OCI-LY7 (cell line): ENCODE results near the gene GPRIN2. TPM values are rescaled to one million over a fixed set of nuclear protein-coding genes. Genes with fewer than 3 reads are reported as not detected.

Experiments
- BruUV-seq: library from RNA; stranded (reverse); fragments of 400-500 nt; replicated peaks from 2 replicates; lab custom pipeline; 2021; lab: Mats Ljungman, UMichigan
- CTCF ChIA-PET: fragments of 300-600 bp; sonication (Branson Sonifier 250); formaldehyde crosslinking; loops from one replicate; lab custom pipeline; 2022; ENCODE audit warnings: antibody characterized with exemption; ENCODE audit not compliant: unreplicated experiment; lab: Charles Lee
- POLR2A ChIA-PET: fragments of 300-600 bp; sonication (Branson Sonifier 250); formaldehyde crosslinking; loops from one replicate; lab custom pipeline; 2022; ENCODE audit warnings: antibody characterized with exemption; lab: Charles Lee
- DNase-seq: peaks from one replicate; pipeline ENCODE4 v3.0.0-alpha.2; 2015; ENCODE audit warnings: low spot score
- H2AFZ ChIP-seq: fragments of 200-600 bp; sonication (generic), shearing (Covaris generic); 2 replicates; pipeline ENCODE4 v1.6.1; 2014; ENCODE audit warnings: mild to moderate bottlenecking, antibody characterized with exemption, low read length, moderate library complexity
- H3K27ac ChIP-seq: fragments of 200-600 bp; sonication (generic); 2 replicates; pipeline ENCODE4 v1.5.1; 2014; ENCODE audit warnings: mixed run types, low read depth, mild to moderate bottlenecking, moderate library complexity, low read length, inconsistent platforms; ENCODE audit not compliant: poor library complexity, severe bottlenecking
- H3K36me3 ChIP-seq: fragments of 200-600 bp; sonication (generic); 2 replicates; pipeline ENCODE4 v1.6.1; 2014; ENCODE audit warnings: mild to moderate bottlenecking, antibody characterized with exemption, low read length, moderate library complexity, mixed read lengths; ENCODE audit not compliant: insufficient read depth
- H3K4me1 ChIP-seq: fragments of 200-600 bp; sonication (generic); 2 replicates; pipeline ENCODE4 v1.5.1; 2014; ENCODE audit warnings: mild to moderate bottlenecking, low read length; ENCODE audit not compliant: insufficient read depth, poor library complexity, severe bottlenecking
- H3K4me2 ChIP-seq: fragments of 200-600 bp; sonication (generic); 2 replicates; pipeline ENCODE4 v1.6.1; 2014; ENCODE audit warnings: mild to moderate bottlenecking, low read length
- H3K4me3 ChIP-seq: fragments of 200-600 bp; sonication (generic); 2 replicates; pipeline ENCODE4 v1.5.1; 2014; ENCODE audit warnings: mild to moderate bottlenecking, low read depth, low read length; ENCODE audit not compliant: poor library complexity, severe bottlenecking
- H3K79me2 ChIP-seq: fragments of 200-600 bp; sonication (generic); 2 replicates; pipeline ENCODE4 v1.6.1; 2016; ENCODE audit warnings: low read depth, mild to moderate bottlenecking, low read length, moderate library complexity, mixed read lengths; ENCODE audit not compliant: insufficient read depth
- H3K9me2 ChIP-seq: fragments of 200-600 bp; sonication (generic); 2 replicates; pipeline ENCODE4 v1.6.1; 2016; ENCODE audit warnings: mild to moderate bottlenecking, low read length, mixed read lengths; ENCODE audit not compliant: insufficient read depth
- H3K9me3 ChIP-seq: fragments of 200-600 bp; sonication (generic); 2 replicates; pipeline ENCODE4 v1.6.1; 2014; ENCODE audit warnings: mild to moderate bottlenecking, mixed run types, low read length, mixed read lengths
- H4K20me1 ChIP-seq: fragments of 200-600 bp; sonication (generic); 2 replicates; pipeline ENCODE4 v1.6.1; 2014; ENCODE audit warnings: mild to moderate bottlenecking, antibody characterized with exemption, low read length, moderate library complexity, mixed read lengths; ENCODE audit not compliant: insufficient read depth
- CTCF ChIP-seq: fragments of 200-600 bp; sonication (generic); conservative IDR thresholded peaks from 2 replicates; pipeline ENCODE4 v1.5.1; 2014; ENCODE audit warnings: mild to moderate bottlenecking, antibody characterized with exemption, low read length, moderate library complexity, mixed read lengths
- EZH2phosphoT487 ChIP-seq: fragments of 200-600 bp; sonication (generic); IDR thresholded peaks from 2 replicates; pipeline ENCODE4 v1.6.1; 2018; ENCODE audit warnings: low read depth, borderline replicate concordance, mild to moderate bottlenecking, mixed run types, antibody characterized with exemption, low read length, moderate library complexity, mixed read lengths
- intact Hi-C: fragments of 100-400 bp; cut with micrococcal nuclease; formaldehyde crosslinking; loops from one replicate; pipeline ENCODE4 v1.10.0; 2022; ENCODE audit not compliant: unreplicated experiment
- total RNA-seq, 2 experiments: library from RNA; depleted of rRNA in 1 of 2; stranded (reverse); fragments of >200 nt in 1 of 2; shearing (Covaris generic) in 1 of 2; gene quantifications; 2 replicates each; pipeline ENCODE4 v1.2.3, GENCODE V29; 2014 to 2022

GPRIN2 gene
- total RNA-seq, 2 experiments from 2014 or later, result not detected

- H3K4me1 ChIP-seq, result no peaks in the 10 kb centered on the region
- H4K20me1 ChIP-seq, result no peaks in the 10 kb centered on the region
- no TSS peak for BruUV-seq
- ChIA-PET CTCF (no interaction called here), POLR2A (no interaction called here)
- no peak for TF ChIP-seq EZH2phosphoT487
- no peak for TF ChIP-seq CTCF
- H3K27ac ChIP-seq, result no peak overlapping the region
- H3K9me2 ChIP-seq, result no peaks in the 10 kb centered on the region
- no peak overlapping the region for H2AFZ ChIP-seq
- H3K36me3 ChIP-seq, result no peaks in the 10 kb centered on the region
- H3K4me3 ChIP-seq, result no peak overlapping the region
- DNase-seq, result no peak
- intact Hi-C loops, result no loop called here
- H3K79me2 ChIP-seq, result no peaks in the 10 kb centered on the region
- H3K9me3 ChIP-seq, result no peaks in the 10 kb centered on the region
- no peak overlapping the region for H3K4me2 ChIP-seq
Measured at GRCh38 chr10:46541735-46542566, 14.5 kb downstream of the GPRIN2 start.

- BruUV-seq, result no TSS peak
- no peak overlapping the region for H3K4me3 ChIP-seq
- CTCF ChIA-PET, result no interaction called here
Measured at GRCh38 chr10:46541017-46541661, 15.3 kb downstream of the GPRIN2 start.

More at GRCh38 chr10:46541017-46541661, 15.3 kb downstream of the GPRIN2 start:
- H4K20me1 ChIP-seq, result no peaks in the 10 kb centered on the region
- H3K79me2 ChIP-seq, result no peaks in the 10 kb centered on the region
- H3K4me2 ChIP-seq, result no peak overlapping the region
- DNase-seq, result no peak
- H3K4me1 ChIP-seq, result no peaks in the 10 kb centered on the region
- H3K9me3 ChIP-seq, result no peaks in the 10 kb centered on the region
- no peaks in the 10 kb centered on the region for H3K9me2 ChIP-seq
- no peak overlapping the region for H2AFZ ChIP-seq
- no peaks in the 10 kb centered on the region for H3K36me3 ChIP-seq
- POLR2A ChIA-PET, result no interaction called here
- TF ChIP-seq EZH2phosphoT487, result no peak
- TF ChIP-seq CTCF, result no peak
- intact Hi-C loops, result no loop called here
- no peak overlapping the region for H3K27ac ChIP-seq
